Panc1 (cell line): ENCODE data around the gene NKPD1. TPM values are rescaled to one million over a fixed set of nuclear protein-coding genes. Genes with fewer than 3 reads are reported as not detected.
A peak's percentile ranks its signal among the peaks of the same experiment; 100 is the strongest.

Experiments used
- ATAC-seq: fragments of 200-7000 bp; cut with Tn5 transposase; 2 replicates; pipeline ENCODE4 v1.9.1; 2020; ENCODE audit warnings: mild to moderate bottlenecking, moderate library complexity
- BruUV-seq: library from RNA; stranded (reverse); fragments of 400-500 nt; replicated peaks from 2 replicates; lab custom pipeline; 2021; lab: Mats Ljungman, UMichigan
- CTCF ChIA-PET: fragments of 300-600 bp; sonication (Branson Sonifier 250); formaldehyde crosslinking; loops from one replicate; lab custom pipeline; 2022; ENCODE audit warnings: antibody characterized with exemption; lab: Charles Lee
- POLR2A ChIA-PET: fragments of 300-600 bp; sonication (Branson Sonifier 250); formaldehyde crosslinking; loops from one replicate; lab custom pipeline; 2022; ENCODE audit warnings: antibody characterized with exemption; lab: Charles Lee
- DNase-seq: peaks from one replicate; pipeline ENCODE4 v3.0.0-alpha.2; 2010; ENCODE audit warnings: low read depth, low spot score
- H3K27ac ChIP-seq: 2 replicates; pipeline ENCODE4 v1.5.1; 2011; ENCODE audit warnings: mild to moderate bottlenecking, low read length, inconsistent platforms
- H3K27me3 ChIP-seq: fragments of 200-500 bp; sonication (Bioruptor generic); 2 replicates; pipeline ENCODE4 v1.6.0; 2014; ENCODE audit warnings: low read length, inconsistent platforms; ENCODE audit not compliant: control insufficient read depth, insufficient read depth
- H3K36me3 ChIP-seq: fragments of 200-500 bp; sonication (Bioruptor generic); 2 replicates; pipeline ENCODE4 v1.5.1; 2014; ENCODE audit warnings: inconsistent platforms, mild to moderate bottlenecking, low read length, moderate library complexity; ENCODE audit not compliant: control insufficient read depth, insufficient read depth
- H3K4me1 ChIP-seq: 2 replicates; pipeline ENCODE4 v1.5.1; 2011; ENCODE audit warnings: inconsistent platforms, mild to moderate bottlenecking, low read length, moderate library complexity; ENCODE audit not compliant: control insufficient read depth, insufficient read depth
- H3K4me3 ChIP-seq, 2 experiments: 2 replicates each; pipeline ENCODE4 v1.5.1; 2011 to 2012; ENCODE audit warnings: low read depth in 2 of 2, low read length in 2 of 2, mild to moderate bottlenecking in 2 of 2, inconsistent platforms in 1 of 2, moderate library complexity in 1 of 2
- H3K9me3 ChIP-seq: fragments of 200-500 bp; sonication (Bioruptor generic); 2 replicates; pipeline ENCODE4 v1.5.1; 2014; ENCODE audit warnings: low read depth, mild to moderate bottlenecking, inconsistent platforms, low read length, moderate library complexity; ENCODE audit not compliant: control insufficient read depth, insufficient read depth
- POLR2AphosphoS5 ChIP-seq: IDR thresholded peaks from 2 replicates; pipeline ENCODE4 v1.6.1; 2012; ENCODE audit warnings: mild to moderate bottlenecking, low read depth, low read length, moderate library complexity
- SIN3A ChIP-seq: IDR thresholded peaks from 2 replicates; pipeline ENCODE4 v1.6.1; 2012; ENCODE audit warnings: low read depth, mild to moderate bottlenecking, low read length, moderate library complexity, borderline replicate concordance; ENCODE audit not compliant: insufficient read depth
- TCF7L2 ChIP-seq: IDR thresholded peaks from 2 replicates; pipeline ENCODE4 v1.6.1; 2011; ENCODE audit warnings: mild to moderate bottlenecking, low read depth, low read length, inconsistent platforms
- in situ Hi-C: cut with HindIII; loops from 2 replicates; pipeline ENCODE4 v1.10.0; 2016; ENCODE audit warnings: low sequenced_read_pairs, low pct_unique_long_range_greater_than_20kb
- intact Hi-C: fragments of 100-400 bp; cut with micrococcal nuclease; formaldehyde crosslinking; loops from one replicate; pipeline ENCODE4 v1.10.0; 2022; ENCODE audit not compliant: unreplicated experiment
- total RNA-seq: library from RNA; stranded (reverse); gene quantifications from one replicate; pipeline ENCODE4 v1.2.1, GENCODE V29; 2021; ENCODE audit not compliant: unreplicated experiment
- TF ChIP-seq, protein P1 (sequence below): fragments of 450-650 bp; IDR thresholded peaks from 2 replicates; pipeline ENCODE4 v1.5.1; 2017; ENCODE audit warnings: mild to moderate bottlenecking
- TF ChIP-seq, protein P2 (sequence below), 2 experiments: IDR thresholded peaks; 2 replicates each; pipeline ENCODE4 v1.6.1; 2011 to 2012; ENCODE audit warnings: low read depth in 2 of 2, control low read depth in 1 of 2, low read length in 1 of 2, mild to moderate bottlenecking in 1 of 2, moderate library complexity in 1 of 2; ENCODE audit not compliant: insufficient read depth in 1 of 2

The NKPD1 gene
- total RNA-seq, 1 experiment from 2014 or later: 0.05 TPM

DNA sequence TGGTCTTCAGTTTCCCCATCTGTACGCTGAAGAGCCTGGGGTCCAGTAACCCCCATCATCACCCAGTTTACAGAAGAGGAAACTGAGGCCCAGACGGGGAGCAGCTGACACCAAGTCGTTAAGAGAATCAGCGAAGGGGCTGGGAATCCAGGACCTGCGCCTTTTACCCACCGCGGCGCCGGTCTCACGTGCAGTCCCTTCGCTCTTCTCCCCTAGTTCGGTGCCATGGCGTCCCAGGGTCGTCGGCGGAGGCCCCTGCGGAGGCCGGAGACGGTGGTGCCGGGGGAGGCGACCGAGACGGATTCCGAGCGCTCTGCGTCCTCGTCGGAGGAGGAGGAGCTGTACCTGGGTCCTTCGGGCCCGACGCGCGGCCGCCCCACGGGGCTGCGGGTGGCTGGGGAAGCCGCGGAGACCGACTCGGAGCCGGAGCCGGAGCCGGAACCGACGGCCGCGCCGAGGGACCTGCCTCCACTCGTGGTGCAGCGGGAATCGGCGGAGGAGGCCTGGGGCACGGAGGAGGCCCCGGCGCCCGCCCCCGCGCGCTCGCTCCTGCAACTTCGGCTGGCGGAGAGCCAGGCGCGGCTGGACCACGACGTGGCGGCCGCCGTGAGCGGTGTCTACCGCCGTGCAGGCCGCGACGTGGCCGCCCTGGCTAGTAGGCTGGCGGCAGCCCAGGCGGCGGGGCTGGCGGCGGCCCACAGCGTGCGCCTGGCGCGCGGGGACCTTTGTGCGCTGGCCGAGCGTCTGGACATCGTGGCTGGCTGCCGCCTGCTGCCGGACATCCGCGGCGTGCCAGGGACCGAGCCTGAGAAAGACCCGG lies 18.5 kb upstream of the NKPD1 start:
- no TSS peak for BruUV-seq
- peak overlapping the region; percentile 85 for H3K27ac ChIP-seq
- peak overlapping the region; percentile 88 to 90 for H3K4me3 ChIP-seq
- in situ Hi-C loops (no loop called here), intact Hi-C loops (no loop called here)
- DNase-seq (no peak), ATAC-seq (no peak)
- CTCF ChIA-PET: no interaction called here
- H3K27me3 ChIP-seq: no peaks in the 10 kb centered on the region
- H3K36me3 ChIP-seq: no peaks in the 10 kb centered on the region
- TF ChIP-seq POLR2AphosphoS5: no peak
- TF ChIP-seq, protein P1, sequence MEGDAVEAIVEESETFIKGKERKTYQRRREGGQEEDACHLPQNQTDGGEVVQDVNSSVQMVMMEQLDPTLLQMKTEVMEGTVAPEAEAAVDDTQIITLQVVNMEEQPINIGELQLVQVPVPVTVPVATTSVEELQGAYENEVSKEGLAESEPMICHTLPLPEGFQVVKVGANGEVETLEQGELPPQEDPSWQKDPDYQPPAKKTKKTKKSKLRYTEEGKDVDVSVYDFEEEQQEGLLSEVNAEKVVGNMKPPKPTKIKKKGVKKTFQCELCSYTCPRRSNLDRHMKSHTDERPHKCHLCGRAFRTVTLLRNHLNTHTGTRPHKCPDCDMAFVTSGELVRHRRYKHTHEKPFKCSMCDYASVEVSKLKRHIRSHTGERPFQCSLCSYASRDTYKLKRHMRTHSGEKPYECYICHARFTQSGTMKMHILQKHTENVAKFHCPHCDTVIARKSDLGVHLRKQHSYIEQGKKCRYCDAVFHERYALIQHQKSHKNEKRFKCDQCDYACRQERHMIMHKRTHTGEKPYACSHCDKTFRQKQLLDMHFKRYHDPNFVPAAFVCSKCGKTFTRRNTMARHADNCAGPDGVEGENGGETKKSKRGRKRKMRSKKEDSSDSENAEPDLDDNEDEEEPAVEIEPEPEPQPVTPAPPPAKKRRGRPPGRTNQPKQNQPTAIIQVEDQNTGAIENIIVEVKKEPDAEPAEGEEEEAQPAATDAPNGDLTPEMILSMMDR: no peak
- peak; percentile 6; the same call in 1 of the 2 replicates for TF ChIP-seq SIN3A
- no peak for TF ChIP-seq TCF7L2
- H3K9me3 ChIP-seq: no peaks in the 10 kb centered on the region
- POLR2A ChIA-PET: no interaction called here
- no peaks in the 10 kb centered on the region for H3K4me1 ChIP-seq

DNA sequence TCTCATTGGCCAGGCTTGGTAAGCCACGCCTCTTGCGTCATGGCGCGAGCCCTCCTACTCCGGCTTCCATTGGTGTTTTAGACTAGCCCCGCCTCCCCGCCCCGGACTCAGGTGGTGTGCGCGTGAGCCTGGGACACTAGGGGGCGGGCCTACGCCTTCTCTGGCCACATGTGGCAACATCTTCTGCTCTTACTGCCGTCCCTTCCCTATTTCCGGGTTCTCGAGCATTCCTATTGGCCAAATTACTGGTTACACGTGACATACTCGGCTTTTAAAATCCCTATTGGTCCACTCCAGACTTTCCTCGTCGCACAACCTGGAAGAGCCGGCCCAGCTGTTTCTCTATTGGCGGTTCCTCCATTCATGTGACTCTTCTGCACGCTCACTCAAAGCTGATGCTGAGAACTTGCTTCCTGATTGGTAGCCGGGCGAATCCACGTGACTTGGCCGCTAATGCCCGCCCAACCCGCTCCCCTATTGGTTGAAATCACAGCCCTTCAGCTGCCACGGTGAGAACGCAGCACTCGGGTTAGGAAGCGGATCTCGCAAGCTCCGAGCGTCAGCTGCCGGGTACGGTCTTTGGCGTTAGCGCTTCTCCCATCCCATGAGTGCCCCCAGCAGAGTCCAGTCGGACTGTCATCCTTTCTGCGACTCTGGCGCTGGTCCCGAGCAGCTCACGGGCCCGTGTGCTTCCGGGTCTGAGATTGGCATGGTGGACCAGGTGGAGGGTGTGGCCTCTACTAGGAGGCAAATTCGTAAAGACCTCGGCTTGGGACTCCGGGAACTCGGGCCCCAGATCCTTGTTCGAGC lies 17.7 kb upstream of the NKPD1 start, which contains the start of gene BLOC1S3:
Gene BLOC1S3 (plus strand): TSS at position 523 of the 810 bp plus-strand sequence. CDS start 513 bp downstream, outside the sequence.
- no TSS peak for BruUV-seq
- intact Hi-C loops (no loop called here), in situ Hi-C loops (no loop called here)
- peak within 1 kb of the TSS; percentile 85 for H3K27ac ChIP-seq
- no peaks in the 10 kb centered on the region for H3K36me3 ChIP-seq
- ChIA-PET POLR2A (no interaction called here), CTCF (no interaction called here)
- DNase-seq (peak; percentile 99), ATAC-seq (peak; percentile 94)
- H3K4me1 ChIP-seq: no peaks in the 10 kb centered on the region
- no peaks in the 10 kb centered on the region for H3K27me3 ChIP-seq
- H3K4me3 ChIP-seq: peak within 1 kb of the TSS; percentile 88 to 90
- no peaks in the 10 kb centered on the region for H3K9me3 ChIP-seq
- peak; percentile 89 for TF ChIP-seq SIN3A
- TF ChIP-seq, protein P2, sequence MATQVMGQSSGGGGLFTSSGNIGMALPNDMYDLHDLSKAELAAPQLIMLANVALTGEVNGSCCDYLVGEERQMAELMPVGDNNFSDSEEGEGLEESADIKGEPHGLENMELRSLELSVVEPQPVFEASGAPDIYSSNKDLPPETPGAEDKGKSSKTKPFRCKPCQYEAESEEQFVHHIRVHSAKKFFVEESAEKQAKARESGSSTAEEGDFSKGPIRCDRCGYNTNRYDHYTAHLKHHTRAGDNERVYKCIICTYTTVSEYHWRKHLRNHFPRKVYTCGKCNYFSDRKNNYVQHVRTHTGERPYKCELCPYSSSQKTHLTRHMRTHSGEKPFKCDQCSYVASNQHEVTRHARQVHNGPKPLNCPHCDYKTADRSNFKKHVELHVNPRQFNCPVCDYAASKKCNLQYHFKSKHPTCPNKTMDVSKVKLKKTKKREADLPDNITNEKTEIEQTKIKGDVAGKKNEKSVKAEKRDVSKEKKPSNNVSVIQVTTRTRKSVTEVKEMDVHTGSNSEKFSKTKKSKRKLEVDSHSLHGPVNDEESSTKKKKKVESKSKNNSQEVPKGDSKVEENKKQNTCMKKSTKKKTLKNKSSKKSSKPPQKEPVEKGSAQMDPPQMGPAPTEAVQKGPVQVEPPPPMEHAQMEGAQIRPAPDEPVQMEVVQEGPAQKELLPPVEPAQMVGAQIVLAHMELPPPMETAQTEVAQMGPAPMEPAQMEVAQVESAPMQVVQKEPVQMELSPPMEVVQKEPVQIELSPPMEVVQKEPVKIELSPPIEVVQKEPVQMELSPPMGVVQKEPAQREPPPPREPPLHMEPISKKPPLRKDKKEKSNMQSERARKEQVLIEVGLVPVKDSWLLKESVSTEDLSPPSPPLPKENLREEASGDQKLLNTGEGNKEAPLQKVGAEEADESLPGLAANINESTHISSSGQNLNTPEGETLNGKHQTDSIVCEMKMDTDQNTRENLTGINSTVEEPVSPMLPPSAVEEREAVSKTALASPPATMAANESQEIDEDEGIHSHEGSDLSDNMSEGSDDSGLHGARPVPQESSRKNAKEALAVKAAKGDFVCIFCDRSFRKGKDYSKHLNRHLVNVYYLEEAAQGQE (IDR thresholded peaks at IDR 0.05; ENCODE audit: insufficient read depth in 1 of 2, low read depth in 2 of 2, low read length in 1 of 2): no peak
- TF ChIP-seq POLR2AphosphoS5: 0 out of 2 replicates have a peak, but pooled peaks have one; percentile 38
